DMS153 treated with DMSO at 0.1 percent for 48 hours (cell line): Measurements from ENCODE around the gene B4GALNT4.
"Not testable (repeated sequence)": the region's sequence is repeated elsewhere in the genome, so short reads cannot be mapped to it uniquely, and the experiment has no call there.

Experiments
- DNase-seq: peaks from one replicate; lab custom pipeline; 2025; ENCODE audit not compliant: unreplicated experiment; lab: John Stamatoyannopoulos, UW

The B4GALNT4 gene

GRCh38 chr11:405954-406795 lies 36.9 kb downstream of the B4GALNT4 start:
- no peak for DNase-seq

- DNase-seq: no peak
Measured at GRCh38 chr11:406796-407650, 37.7 kb downstream of the B4GALNT4 start.

GRCh38 chr11:407651-408123 lies 38.4 kb downstream of the B4GALNT4 start:
- no peak for DNase-seq

GRCh38 chr11:408154-409007 lies 39.1 kb downstream of the B4GALNT4 start:
- DNase-seq: no peak

- DNase-seq: no peak
Measured at GRCh38 chr11:409008-409599, 39.8 kb downstream of the B4GALNT4 start.

- no peak for DNase-seq
Measured at GRCh38 chr11:409600-410483, 40.5 kb downstream of the B4GALNT4 start.

- DNase-seq: not testable (repeated sequence)
Measured at GRCh38 chr11:410711-411110, 41.4 kb downstream of the B4GALNT4 start.

- not testable (repeated sequence) for DNase-seq
Measured at GRCh38 chr11:411520-411919, 42.2 kb downstream of the B4GALNT4 start.

GRCh38 chr11:412641-413119 lies 43.4 kb downstream of the B4GALNT4 start:
- DNase-seq: no peak

- no peak for DNase-seq
Measured at GRCh38 chr11:413120-414081, 44.1 kb downstream of the B4GALNT4 start.

GRCh38 chr11:414318-414857 lies 45.1 kb downstream of the B4GALNT4 start:
- DNase-seq: no peak

GRCh38 chr11:415640-416041 lies 46.3 kb downstream of the B4GALNT4 start:
- DNase-seq: no peak

- DNase-seq: no peak
Measured at GRCh38 chr11:416051-416756, 46.9 kb downstream of the B4GALNT4 start.

- peak; percentile 72 for DNase-seq
Measured at GRCh38 chr11:416757-417621, 47.7 kb downstream of the B4GALNT4 start.

- DNase-seq: no peak
Measured at GRCh38 chr11:417652-418342, 48.5 kb downstream of the B4GALNT4 start.
